GM21423 (cell line): ENCODE results near the gene FGF8.
A peak's percentile ranks its signal among the peaks of the same experiment; 100 is the strongest.

Experiments used
- ATAC-seq: cut with Tn5 transposase; IDR thresholded peaks from one replicate; pipeline ENCODE4 v1.9.1; 2021; ENCODE audit warnings: mild to moderate bottlenecking, moderate library complexity; ENCODE audit not compliant: unreplicated experiment

FGF8 gene

GRCh38 chr10:101782811-101783735 is 7.2 kb upstream of the FGF8 start, which contains the start of gene NPM3:
NPM3 (minus strand) TSS chr10:101783446; CDS start chr10:101783390, 56 bp downstream.
- peak; percentile 61 for ATAC-seq

- no peak for ATAC-seq
These were observed 6.3 kb upstream of the FGF8 start for GRCh38 chr10:101781984-101782810.

- no peak for ATAC-seq
These were observed 5.7 kb upstream of the FGF8 start for GRCh38 chr10:101781655-101781983.

DNA sequence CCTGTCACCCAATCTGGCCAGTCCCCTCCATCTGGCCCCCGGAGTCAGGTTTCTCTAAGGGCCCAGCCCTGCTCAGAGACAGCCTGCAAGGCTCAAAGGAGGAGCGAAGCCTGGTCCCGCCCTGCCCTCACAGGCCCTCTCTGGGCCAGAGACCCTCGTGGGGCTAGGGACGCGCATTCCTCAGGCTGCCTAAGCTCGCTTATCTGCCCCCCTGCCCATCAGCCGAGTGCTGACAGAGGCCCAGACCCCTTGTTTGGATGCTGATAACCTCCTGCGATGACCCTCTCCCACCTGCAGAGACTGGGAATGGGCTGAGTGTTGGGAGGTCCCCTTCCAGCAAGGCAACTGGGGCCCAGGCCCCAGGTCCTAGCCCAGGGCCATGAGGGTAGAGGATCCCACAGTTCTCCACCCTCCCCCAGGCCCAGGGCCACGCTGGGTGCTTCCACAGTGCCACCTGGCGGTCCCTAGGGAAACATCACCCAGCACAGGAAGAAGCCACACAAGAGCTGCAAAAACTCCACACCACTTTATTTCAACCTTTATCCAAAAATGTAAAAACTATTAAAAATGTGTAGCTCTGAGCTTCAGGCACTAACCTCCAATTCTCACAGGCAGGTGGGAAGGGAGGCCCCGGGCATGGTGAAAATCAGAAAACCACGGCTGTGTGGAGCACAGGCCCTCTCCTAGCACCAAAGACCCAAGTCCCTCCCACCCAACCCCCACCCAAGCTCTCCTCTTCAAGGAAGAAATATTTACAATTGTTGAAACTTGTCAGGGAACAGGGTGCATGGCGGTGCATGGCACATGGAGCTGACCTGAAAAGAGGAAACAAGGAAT is 5.1 kb upstream of the FGF8 start:
- peak; percentile 41 for ATAC-seq

DNA sequence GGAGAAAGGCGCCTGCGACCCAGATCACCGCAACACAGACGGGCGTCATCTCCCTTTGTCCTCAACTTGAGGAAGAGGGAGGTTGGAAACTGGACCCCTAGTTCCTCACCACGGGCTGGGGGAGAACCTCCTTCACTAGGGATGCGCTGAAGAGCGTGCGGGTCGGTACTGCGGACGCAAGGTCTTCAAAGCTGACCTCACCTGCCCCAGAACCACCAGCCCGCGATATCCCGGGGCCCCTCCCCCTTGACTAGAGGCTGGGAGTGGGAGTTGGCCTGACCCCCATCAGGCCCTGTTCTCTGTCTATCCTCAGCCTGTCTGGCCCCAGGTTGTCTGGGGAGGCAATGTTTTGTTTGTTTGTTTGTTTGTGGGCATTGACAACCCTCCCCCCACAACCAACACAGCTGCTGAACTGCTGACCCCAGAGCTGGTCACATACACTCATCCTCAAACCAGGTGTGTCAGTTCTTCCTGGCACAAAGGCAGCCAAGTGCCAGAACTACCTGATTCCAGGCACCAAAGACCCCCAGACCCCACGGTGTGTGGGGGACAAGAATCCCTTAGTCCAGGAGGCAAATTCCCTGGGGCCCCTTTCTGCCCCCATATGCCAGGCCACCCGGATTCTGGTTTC is 4.4 kb upstream of the FGF8 start:
- ATAC-seq = no peak

DNA sequence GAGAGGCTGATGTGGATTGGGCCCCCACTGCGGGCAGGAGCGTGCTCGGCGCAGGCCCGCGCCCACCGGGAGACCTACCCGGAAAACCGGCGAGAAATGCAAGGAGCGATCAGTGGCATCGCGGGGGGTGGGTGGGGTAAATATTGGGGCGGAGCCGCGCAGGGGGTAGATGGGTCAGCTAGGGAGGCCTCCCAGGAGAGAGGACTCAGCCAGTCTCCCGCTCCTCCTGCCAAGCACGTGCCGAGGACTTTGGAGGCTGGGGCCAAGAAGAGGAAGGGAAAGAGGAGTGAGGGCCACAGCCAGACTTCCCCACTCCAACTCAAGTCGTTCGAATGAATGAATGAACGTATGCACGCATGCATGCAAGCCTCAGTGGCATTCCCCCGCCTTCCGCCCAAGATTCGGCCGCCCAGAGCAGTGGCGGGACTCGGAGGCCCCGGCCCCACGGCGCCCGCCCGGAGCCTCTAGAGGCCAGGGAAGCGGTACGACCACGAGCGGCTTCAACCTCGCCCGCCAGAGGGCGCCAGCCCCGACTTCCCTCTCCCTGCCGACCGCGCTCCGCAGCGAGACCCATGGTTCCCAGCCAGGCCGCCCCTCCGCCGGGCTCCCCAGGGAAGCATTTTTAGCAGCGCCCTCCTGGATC is 3.8 kb upstream of the FGF8 start:
- ATAC-seq = no peak

DNA sequence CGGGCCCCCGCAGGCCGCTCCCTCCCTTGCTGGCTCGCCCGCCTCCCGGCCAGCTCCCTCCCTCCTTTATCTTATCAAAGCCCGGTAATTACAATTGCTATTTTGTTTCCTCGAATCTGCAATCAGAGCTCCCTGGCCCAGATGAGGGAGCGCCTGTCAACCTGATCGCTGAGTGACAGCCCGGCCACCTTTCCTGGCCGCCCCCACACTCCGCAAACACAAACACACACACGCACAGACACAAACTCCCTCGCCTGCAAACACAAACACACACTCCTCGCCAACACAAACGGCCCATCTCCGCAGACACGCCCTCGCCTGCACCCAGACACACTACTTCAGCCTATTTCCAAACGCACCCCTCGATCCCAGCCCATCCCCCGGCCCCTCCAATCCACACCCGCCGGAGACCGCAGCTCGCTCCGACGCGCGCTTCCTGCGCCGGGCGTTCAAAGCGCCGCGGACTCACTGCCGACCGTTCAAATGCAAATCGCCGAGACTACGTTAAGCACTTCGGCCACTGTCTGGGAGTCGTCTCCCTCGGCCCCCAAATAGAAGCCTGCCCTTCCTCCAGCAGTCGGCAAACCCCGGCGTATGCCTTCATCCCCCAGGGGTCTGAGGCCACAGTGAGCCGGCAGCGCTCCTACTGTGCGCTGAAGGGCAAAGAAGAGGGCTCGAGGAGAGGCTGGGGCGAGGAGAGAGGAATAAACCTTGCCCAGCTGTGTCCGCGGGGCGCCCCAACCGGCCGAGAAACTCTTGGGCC is 3.0 kb upstream of the FGF8 start:
- no peak for ATAC-seq

DNA sequence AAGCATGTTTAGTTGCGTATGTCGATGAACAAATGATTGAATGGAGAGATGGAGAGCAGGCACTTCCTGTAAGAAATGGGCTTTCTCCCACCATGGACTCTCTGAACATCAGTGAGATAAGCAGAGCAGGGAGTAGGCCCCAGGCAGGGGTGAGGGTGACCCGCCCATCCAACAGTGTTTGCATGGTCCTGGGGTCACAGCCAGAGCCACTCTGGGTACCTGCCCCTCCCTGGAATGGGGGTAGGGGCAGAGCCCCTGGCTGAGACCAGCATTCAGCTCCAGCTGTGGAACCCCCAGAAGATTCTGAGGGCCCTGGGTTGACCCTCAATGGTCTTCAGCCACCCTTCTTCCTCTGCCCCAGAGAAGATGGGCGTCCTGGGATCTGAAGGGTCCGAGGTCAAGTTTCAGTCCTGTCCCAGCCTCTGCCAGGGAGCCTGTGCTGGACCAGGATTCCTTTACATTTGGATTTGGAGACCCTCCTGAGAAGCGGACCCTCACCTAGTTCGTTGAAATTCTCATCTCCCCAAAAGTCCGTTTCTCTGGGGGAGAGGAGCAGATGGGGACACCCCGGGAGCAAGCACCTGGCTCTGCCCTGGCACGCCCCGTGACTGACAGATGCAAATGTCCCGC is 2.4 kb upstream of the FGF8 start:
- no peak for ATAC-seq

DNA sequence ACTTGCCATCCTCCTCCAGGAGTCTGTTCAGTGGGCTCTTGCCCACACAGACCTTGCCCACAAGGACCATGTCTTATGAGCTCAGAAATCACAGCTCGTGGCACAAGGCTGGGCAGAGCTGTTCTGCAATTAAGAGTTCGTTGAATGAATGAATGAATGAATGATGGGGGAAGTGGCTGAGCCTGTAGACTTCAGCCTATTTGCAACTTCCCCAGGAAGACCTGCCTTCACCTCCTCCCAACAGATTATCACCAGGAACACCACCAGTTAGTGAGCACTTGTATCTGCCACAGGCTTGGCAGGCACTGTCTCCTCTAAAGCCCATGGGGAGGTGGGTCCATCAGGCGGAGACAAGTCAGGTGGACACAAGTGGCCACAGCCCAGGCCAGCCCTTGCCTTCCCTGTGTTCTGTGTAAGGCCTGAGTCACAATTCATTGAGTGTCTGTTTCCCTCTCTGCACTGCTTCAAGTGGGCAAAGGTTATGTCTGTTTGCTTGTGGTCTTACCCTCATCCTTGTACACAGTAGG is 1.8 kb upstream of the FGF8 start:
- no peak for ATAC-seq

DNA sequence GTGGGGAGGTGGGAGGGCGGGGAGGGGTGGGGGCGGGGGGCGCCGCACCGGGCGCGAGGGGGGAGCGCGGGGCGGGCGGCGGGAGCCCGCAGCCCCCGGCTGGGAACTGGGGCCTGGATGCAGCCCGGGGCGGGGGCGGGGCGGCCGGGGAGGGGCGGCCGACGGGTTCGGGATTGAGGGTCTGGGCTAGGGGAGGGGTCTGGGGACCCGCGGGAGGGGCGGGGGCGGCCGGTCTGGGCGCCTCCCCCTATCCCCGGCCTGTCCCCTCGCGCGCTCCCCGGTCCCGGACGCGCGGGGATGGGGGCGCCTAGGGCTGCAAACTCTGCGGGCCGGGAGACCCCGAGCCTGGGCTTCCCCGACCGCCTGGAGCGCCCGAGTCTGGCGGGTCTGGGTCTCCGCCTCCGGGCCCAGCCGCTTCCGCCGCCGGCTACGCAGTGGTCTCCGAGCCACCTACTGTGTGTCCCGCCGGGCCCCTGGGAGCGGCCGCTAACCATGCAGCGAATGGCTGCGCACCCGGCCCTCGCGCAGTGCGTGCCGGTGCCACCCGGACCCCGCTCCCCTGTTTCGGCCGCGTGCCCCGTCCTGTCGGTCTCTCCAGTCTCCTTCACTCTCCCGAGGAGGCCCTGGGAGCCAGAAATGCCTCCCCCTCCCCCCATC is 375 bp upstream of the FGF8 start:
- ATAC-seq = no peak

- ATAC-seq = no peak
These were observed 1.2 kb downstream of the FGF8 start for GRCh38 chr10:101774589-101775272.

DNA sequence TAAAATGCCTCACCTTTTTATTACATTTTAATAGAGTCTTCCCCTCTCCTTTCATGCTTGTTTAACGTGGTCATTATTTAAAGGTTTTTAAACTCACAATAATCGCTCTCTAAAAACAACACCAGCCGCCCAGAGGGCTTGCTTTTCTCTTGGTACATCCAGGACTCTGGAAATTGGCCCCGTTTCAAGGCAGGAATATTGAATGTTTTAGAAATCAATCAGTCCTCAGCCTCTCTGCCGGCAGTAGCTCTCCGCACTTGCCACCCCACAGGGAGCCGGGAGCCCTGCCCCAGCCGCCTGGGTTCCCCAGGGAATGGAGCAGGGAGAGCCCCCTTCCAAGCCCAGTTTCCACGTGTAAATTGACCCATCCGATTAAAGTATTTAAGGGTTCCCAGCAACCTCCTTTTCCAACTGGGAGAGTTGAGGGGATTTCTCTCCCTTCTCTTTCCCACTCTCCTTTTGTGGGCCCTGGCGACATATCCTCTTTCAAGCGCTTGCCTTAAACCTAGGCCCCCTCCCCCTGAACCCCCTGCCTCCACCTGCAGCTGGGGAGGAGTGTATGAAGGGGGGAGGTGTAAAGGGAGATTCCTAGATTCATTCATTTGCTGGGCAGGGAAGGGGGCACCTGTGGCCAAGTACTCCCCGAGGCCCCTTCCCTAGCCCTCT is 1.9 kb downstream of the FGF8 start:
- ATAC-seq = no peak

DNA sequence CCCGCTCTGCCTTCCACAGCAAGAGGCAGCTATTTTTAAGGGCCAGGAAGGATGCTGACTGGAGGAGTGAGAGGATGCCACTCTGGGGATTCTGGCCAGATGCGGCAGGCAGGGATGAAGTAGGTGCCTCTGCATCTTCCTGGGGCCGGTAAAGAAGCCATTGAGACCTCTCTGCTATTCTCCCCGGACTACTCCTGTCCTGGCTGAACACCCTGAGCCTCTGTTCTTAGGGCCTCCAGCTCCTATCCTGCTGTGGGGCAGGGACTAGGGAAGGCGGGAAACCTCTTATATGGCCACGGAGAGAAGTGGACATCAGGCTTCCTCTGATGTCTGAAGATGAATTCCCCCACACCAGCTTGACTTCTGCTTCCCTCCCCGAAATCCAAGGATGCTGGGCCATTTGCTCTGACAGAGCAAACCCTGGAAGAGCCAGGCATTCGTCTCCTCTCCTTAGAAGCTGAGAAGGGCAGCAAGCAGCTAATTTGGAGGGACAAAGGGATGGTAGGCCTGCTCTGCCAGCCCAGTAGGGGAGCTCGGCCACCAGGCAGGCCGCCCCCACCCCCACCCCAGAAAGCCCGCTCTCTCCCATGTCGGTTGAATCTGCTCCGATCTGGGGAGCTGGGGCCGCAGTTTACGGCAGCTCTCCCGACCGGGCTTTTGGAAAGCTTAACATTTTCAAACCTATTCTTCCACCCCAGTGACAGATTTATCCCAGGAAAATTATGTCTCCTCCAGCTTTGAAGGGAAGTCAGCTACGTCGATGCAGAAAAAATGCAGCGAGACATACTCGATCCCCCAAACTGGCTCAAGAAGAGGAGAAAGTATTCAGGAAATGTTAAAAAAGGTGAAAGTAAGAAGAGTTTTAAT is 2.8 kb downstream of the FGF8 start:
- no peak for ATAC-seq

GRCh38 chr10:101772017-101772894 is 3.7 kb downstream of the FGF8 start:
- ATAC-seq = no peak

DNA sequence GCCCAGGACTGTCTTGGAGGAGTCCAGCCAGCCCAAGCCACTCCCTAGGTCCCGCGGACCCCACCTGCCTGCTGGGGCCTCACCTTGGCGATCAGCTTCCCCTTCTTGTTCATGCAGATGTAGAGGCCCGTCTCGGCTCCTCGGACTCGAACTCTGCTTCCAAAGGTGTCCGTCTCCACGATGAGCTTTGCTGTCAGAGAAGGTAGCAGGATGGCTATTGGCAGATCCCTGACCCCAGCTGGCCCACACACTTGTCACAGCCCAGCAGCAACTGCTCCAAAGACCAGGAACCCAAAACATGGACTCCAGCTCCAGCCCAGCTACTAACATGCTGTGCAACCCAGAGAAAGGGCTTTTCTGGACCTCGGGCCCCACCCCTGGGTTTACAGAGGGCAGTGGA is 4.5 kb downstream of the FGF8 start:
- ATAC-seq = no peak
